Mesenchymal stem cell (in vitro differentiated cells and primary cell): ENCODE results near the gene PRKD1.

Experiments used
- DNase-seq: peaks from one replicate; pipeline ENCODE4 v3.0.0-alpha.2; 2013
- H2AFZ ChIP-seq: one replicate; pipeline ENCODE4 v1.6.1; 2013; ENCODE audit warnings: low read depth, mild to moderate bottlenecking, control low read depth, inconsistent platforms, low read length, moderate library complexity
- H2AK5ac ChIP-seq: 2 replicates; pipeline ENCODE4 v1.6.1; 2013; ENCODE audit warnings: low read length, moderate library complexity, mild to moderate bottlenecking, inconsistent platforms; ENCODE audit not compliant: severe bottlenecking
- H2BK120ac ChIP-seq: one replicate; pipeline ENCODE4 v1.6.1; 2013; ENCODE audit warnings: low read depth, mild to moderate bottlenecking, inconsistent platforms, low read length, moderate library complexity
- H2BK12ac ChIP-seq, 2 experiments: one replicate each; pipeline ENCODE4 v1.6.1; 2013; ENCODE audit warnings: inconsistent platforms in 2 of 2, low read length in 2 of 2, mild to moderate bottlenecking in 2 of 2, moderate library complexity in 2 of 2, control low read depth in 1 of 2
- H2BK15ac ChIP-seq: one replicate; pipeline ENCODE4 v1.6.1; 2013; ENCODE audit warnings: mild to moderate bottlenecking, low read depth, inconsistent platforms; ENCODE audit not compliant: poor library complexity, severe bottlenecking
- H2BK5ac ChIP-seq: 2 replicates; pipeline ENCODE4 v1.6.1; 2013; ENCODE audit warnings: low read depth, mild to moderate bottlenecking, low read length, control low read depth, inconsistent platforms; ENCODE audit not compliant: poor library complexity, severe bottlenecking
- H3K14ac ChIP-seq, 2 experiments: one replicate each; pipeline ENCODE4 v1.6.1; 2013; ENCODE audit warnings: inconsistent platforms in 2 of 2, low read length in 2 of 2, control low read depth in 1 of 2, mild to moderate bottlenecking in 1 of 2, moderate library complexity in 1 of 2
- H3K18ac ChIP-seq, 2 experiments: one replicate each; pipeline ENCODE4 v1.6.1; 2013; ENCODE audit warnings: inconsistent platforms in 2 of 2, low read length in 2 of 2, control low read depth in 1 of 2, low read depth in 1 of 2, mild to moderate bottlenecking in 1 of 2
- H3K23ac ChIP-seq, 2 experiments: one replicate each; pipeline ENCODE4 v1.6.1; 2013; ENCODE audit warnings: inconsistent platforms in 2 of 2, low read length in 2 of 2, mild to moderate bottlenecking in 2 of 2, moderate library complexity in 2 of 2, control low read depth in 1 of 2
- H3K27ac ChIP-seq: 2 replicates; pipeline ENCODE4 v1.5.1; 2013; ENCODE audit warnings: mild to moderate bottlenecking, moderate library complexity, low read length, control low read depth, inconsistent platforms; ENCODE audit not compliant: poor library complexity, severe bottlenecking
- H3K27me3 ChIP-seq, 2 experiments: 2 replicates each; pipeline versions ENCODE4 v1.6.1 to v1.7.0; 2013; ENCODE audit warnings: low read length in 2 of 2, mild to moderate bottlenecking in 2 of 2, moderate library complexity in 2 of 2, control low read depth in 1 of 2, inconsistent platforms in 1 of 2; ENCODE audit not compliant: control insufficient read depth in 1 of 2, insufficient read depth in 1 of 2
- H3K36me3 ChIP-seq, 2 experiments: 2 replicates each; pipeline versions ENCODE4 v1.6.1 to v1.7.0; 2013; ENCODE audit warnings: low read length in 2 of 2, control low read depth in 1 of 2, inconsistent platforms in 1 of 2, low read depth in 1 of 2, mild to moderate bottlenecking in 1 of 2; ENCODE audit not compliant: insufficient read depth in 2 of 2, control insufficient read depth in 1 of 2
- H3K4ac ChIP-seq, 2 experiments: one replicate each; pipeline ENCODE4 v1.6.1; 2013; ENCODE audit warnings: inconsistent platforms in 2 of 2, low read length in 2 of 2, mild to moderate bottlenecking in 2 of 2, moderate library complexity in 2 of 2, control low read depth in 1 of 2, low read depth in 1 of 2
- H3K4me1 ChIP-seq: 2 replicates; pipeline ENCODE4 v1.6.1; 2013; ENCODE audit warnings: low read depth, low read length, control low read depth; ENCODE audit not compliant: control insufficient read depth, insufficient read depth
- H3K4me2 ChIP-seq: 2 replicates; pipeline ENCODE4 v1.6.1; 2013; ENCODE audit warnings: low read length, mild to moderate bottlenecking, inconsistent platforms; ENCODE audit not compliant: poor library complexity, severe bottlenecking
- H3K4me3 ChIP-seq, 2 experiments: 2 replicates each; pipeline versions ENCODE4 v1.5.1 to v1.7.0; 2013; ENCODE audit warnings: low read length in 2 of 2, mild to moderate bottlenecking in 2 of 2, control low read depth in 1 of 2, low read depth in 1 of 2; ENCODE audit not compliant: insufficient read depth in 1 of 2
- H3K79me1 ChIP-seq: replicated peaks from 2 replicates; pipeline ENCODE4 v1.6.1; 2013; ENCODE audit warnings: mild to moderate bottlenecking, control low read depth, low read length, inconsistent platforms; ENCODE audit not compliant: poor library complexity, severe bottlenecking
- H3K9ac ChIP-seq: 2 replicates; pipeline ENCODE4 v1.7.0; 2013; ENCODE audit warnings: mild to moderate bottlenecking, low read length, moderate library complexity
- H3K9me3 ChIP-seq: 2 replicates; pipeline ENCODE4 v1.7.0; 2013; ENCODE audit warnings: mild to moderate bottlenecking, low read length; ENCODE audit not compliant: control insufficient read depth
- H4K8ac ChIP-seq: one replicate; pipeline ENCODE4 v1.6.1; 2013; ENCODE audit warnings: inconsistent platforms, mild to moderate bottlenecking, low read length, moderate library complexity
- H4K91ac ChIP-seq: one replicate; pipeline ENCODE4 v1.6.1; 2013; ENCODE audit warnings: mild to moderate bottlenecking, low read length, inconsistent platforms
- WGBS: methylation state at CpG from one replicate; pipeline ENCODE4 v1.1.7; 2013; ENCODE audit warnings: mixed read lengths; 5-methylcytosine and 5-hydroxymethylcytosine counted together

Gene PRKD1

DNA sequence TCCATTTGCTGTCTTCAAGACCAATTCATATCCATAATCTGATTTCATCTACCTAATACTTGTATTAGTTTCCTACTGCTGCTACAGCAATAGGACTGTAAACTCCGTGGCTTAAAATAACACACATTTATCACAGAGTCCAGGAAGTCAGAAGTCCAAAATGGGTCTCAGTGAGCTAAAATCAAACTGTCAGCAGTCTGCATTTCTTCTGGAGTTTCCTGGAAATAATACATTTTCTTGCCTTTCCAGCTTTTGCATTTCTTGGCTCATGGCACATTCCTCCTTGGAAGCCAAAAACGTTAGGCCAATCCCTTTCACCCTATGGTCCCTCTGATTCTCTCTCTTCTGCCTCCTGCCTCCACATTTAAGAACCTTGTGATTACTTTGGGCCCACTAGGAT lies 239.8 kb downstream of the PRKD1 start:
- H4K8ac ChIP-seq: no peak overlapping the region
- no peak overlapping the region for H3K4ac ChIP-seq
- no peaks in the 10 kb centered on the region for H3K9me3 ChIP-seq
- no peak overlapping the region for H3K9ac ChIP-seq
- 75% methylated on average over 2 of the region's 2 CpGs for WGBS
- H2BK15ac ChIP-seq: no peak overlapping the region
- no peaks in the 10 kb centered on the region for H3K79me1 ChIP-seq
- no peaks in the 10 kb centered on the region for H3K27me3 ChIP-seq
- no peak overlapping the region for H3K4me3 ChIP-seq
- H2BK12ac ChIP-seq: no peak overlapping the region
- DNase-seq: no peak
- H3K23ac ChIP-seq: no peak overlapping the region
- no peak overlapping the region for H3K4me2 ChIP-seq
- no peak overlapping the region for H4K91ac ChIP-seq
- H2BK120ac ChIP-seq: no peak overlapping the region
- H2AFZ ChIP-seq: no peak overlapping the region
- H3K36me3 ChIP-seq: no peaks in the 10 kb centered on the region
- no peaks in the 10 kb centered on the region for H3K4me1 ChIP-seq
- no peak overlapping the region for H3K27ac ChIP-seq
- H2BK5ac ChIP-seq: no peak overlapping the region
- no peak overlapping the region for H3K14ac ChIP-seq
- H3K18ac ChIP-seq: no peak overlapping the region
- H2AK5ac ChIP-seq: no peak overlapping the region

DNA sequence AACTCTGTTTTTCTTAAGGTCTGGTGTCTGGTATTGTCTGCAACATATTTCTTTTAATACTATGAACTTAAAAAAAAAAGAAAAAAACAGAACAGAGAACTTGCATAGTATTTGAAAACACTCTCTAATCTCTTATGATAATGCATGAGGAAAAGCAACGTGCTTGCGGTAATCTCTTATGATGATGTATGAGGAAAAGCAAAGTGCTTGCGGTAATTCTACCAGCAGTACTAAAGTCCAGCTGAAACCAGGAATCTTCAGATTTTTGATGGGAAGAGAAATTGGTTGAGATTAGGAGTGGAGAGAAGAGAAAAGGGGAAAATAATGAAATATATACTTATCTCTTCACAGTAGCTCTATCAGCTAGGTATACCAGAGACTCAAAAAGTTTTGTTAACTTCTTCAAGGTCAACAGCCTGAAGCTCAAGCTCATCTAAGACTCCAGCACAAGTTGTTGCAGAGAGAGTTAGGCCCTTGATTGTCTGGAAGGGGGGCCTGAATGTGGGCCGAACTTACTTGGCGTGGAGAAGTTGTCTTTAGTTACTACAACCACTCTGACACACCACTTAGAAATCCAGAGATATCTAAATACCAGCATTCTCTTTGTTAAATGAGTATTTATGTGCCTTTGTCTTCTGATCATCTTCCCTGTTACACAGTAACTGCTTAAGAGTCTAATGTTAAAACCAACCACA lies 240.4 kb downstream of the PRKD1 start:
- no peak overlapping the region for H2BK12ac ChIP-seq
- no peak overlapping the region for H3K4ac ChIP-seq
- no peak overlapping the region for H3K27ac ChIP-seq
- H2BK120ac ChIP-seq: no peak overlapping the region
- no peak overlapping the region for H2BK15ac ChIP-seq
- H4K91ac ChIP-seq: no peak overlapping the region
- H3K4me1 ChIP-seq: no peaks in the 10 kb centered on the region
- H3K27me3 ChIP-seq: no peaks in the 10 kb centered on the region
- 97% methylated on average over 3 of the region's 5 CpGs for WGBS
- H3K9ac ChIP-seq: no peak overlapping the region
- no peak for DNase-seq
- no peak overlapping the region for H3K4me2 ChIP-seq
- no peak overlapping the region for H2BK5ac ChIP-seq
- no peaks in the 10 kb centered on the region for H3K9me3 ChIP-seq
- no peak overlapping the region for H3K14ac ChIP-seq
- H3K23ac ChIP-seq: no peak overlapping the region
- no peaks in the 10 kb centered on the region for H3K79me1 ChIP-seq
- H2AK5ac ChIP-seq: no peak overlapping the region
- no peak overlapping the region for H4K8ac ChIP-seq
- H3K18ac ChIP-seq: no peak overlapping the region
- no peak overlapping the region for H3K4me3 ChIP-seq
- H3K36me3 ChIP-seq: no peaks in the 10 kb centered on the region
- no peak overlapping the region for H2AFZ ChIP-seq

DNA sequence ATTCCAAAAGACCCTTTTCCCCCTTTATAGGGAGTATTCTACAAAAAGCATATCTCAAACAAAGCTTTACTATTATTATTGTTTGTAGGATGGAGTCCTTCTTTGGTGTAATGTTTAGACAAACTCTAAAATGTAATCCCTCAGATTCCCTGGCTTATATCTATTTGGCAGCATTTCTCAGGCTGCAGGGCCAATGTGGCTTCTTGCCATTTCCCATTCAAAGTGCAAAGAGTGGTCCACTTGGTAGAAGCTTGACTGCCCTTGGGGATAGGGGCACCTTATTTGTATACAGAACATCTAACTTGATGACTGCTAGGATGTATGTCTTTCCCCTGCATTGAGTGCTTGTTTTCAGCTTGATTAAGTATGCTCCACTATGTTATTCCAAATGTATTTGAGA lies 242.7 kb downstream of the PRKD1 start:
- no peak overlapping the region for H3K18ac ChIP-seq
- no peak overlapping the region for H3K4me2 ChIP-seq
- H4K91ac ChIP-seq: no peak overlapping the region
- no peak overlapping the region for H3K4ac ChIP-seq
- H3K9me3 ChIP-seq: no peaks in the 10 kb centered on the region
- H3K23ac ChIP-seq: no peak overlapping the region
- no peaks in the 10 kb centered on the region for H3K4me1 ChIP-seq
- no peaks in the 10 kb centered on the region for H3K36me3 ChIP-seq
- H2BK12ac ChIP-seq: no peak overlapping the region
- no peak overlapping the region for H3K4me3 ChIP-seq
- no peak overlapping the region for H3K27ac ChIP-seq
- no peak overlapping the region for H2BK15ac ChIP-seq
- no peak overlapping the region for H2AK5ac ChIP-seq
- H3K27me3 ChIP-seq: no peaks in the 10 kb centered on the region
- DNase-seq: no peak
- H3K9ac ChIP-seq: no peak overlapping the region
- H2AFZ ChIP-seq: no peak overlapping the region
- H3K14ac ChIP-seq: no peak overlapping the region
- no peak overlapping the region for H2BK5ac ChIP-seq
- H2BK120ac ChIP-seq: no peak overlapping the region
- H4K8ac ChIP-seq: no peak overlapping the region
- no peaks in the 10 kb centered on the region for H3K79me1 ChIP-seq

DNA sequence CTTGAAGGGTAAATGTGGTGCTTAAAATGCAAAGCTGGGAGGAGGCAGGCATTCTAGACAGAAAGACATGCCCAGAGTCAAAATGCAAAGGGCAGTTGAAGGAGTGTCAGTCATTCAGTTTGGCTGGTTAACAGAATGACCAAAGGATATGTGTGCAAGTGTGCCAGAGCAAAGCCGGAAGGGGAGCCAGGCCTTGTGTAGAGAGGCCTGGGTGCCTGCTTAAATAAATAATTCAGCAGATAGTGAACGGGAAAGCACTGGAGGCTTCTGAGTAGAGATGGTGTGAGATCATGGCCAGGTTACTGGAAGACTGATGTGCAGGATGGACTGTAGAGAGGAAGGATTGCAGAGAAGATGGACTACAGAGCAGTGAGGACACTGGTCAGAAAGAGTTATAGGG lies 244.9 kb downstream of the PRKD1 start:
- Histone ChIP-seq H3K27ac (no peak overlapping the region), H2BK12ac (no peak overlapping the region), H3K18ac (no peak overlapping the region), H2BK120ac (no peak overlapping the region), H2BK5ac (no peak overlapping the region), H3K27me3 (no peaks in the 10 kb centered on the region), H3K9ac (no peak overlapping the region), H2BK15ac (no peak overlapping the region), H3K4me3 (no peak overlapping the region), H3K79me1 (no peaks in the 10 kb centered on the region), H3K14ac (no peak overlapping the region), H3K4me2 (no peak overlapping the region), H3K23ac (no peak overlapping the region), H2AFZ (no peak overlapping the region), H3K36me3 (no peaks in the 10 kb centered on the region), H3K4me1 (no peaks in the 10 kb centered on the region), H4K8ac (no peak overlapping the region), H2AK5ac (no peak overlapping the region), H3K4ac (no peak overlapping the region), H3K9me3 (no peaks in the 10 kb centered on the region), H4K91ac (no peak overlapping the region)
- WGBS: 89% methylated on average over 2 of the region's 2 CpGs
- no peak for DNase-seq
